CD4-positive, CD25-positive, alpha-beta regulatory T cell (primary cell): ENCODE results near the gene MACROD2. TPM values are rescaled to one million over a fixed set of nuclear protein-coding genes. Genes with fewer than 3 reads are reported as not detected.

ENCODE experiments used
- ATAC-seq, 2 donors: fragments of 150-1000 bp; cut with Tn5 transposase; one replicate each; pipeline ENCODE4 v1.10.0; 2021; ENCODE audit warnings: low read depth in 2 of 2, moderate number of reproducible peaks in 2 of 2, moderate library complexity in 1 of 2
- DNase-seq, 3 donors: peaks; one replicate each; pipeline versions ENCODE4 v3.0.0 to v3.0.0-alpha.2; 2012 to 2022; ENCODE audit warnings: mixed read lengths in 1 of 3
- H3K27ac ChIP-seq: one replicate; pipeline ENCODE4 v1.7.0; 2013; ENCODE audit warnings: mild to moderate bottlenecking, low read length; ENCODE audit not compliant: insufficient read depth, poor library complexity, severe bottlenecking
- H3K27me3 ChIP-seq: one replicate; pipeline ENCODE4 v1.7.0; 2013; ENCODE audit warnings: low read length; ENCODE audit not compliant: control insufficient read depth, insufficient read depth
- H3K36me3 ChIP-seq: one replicate; pipeline ENCODE4 v1.7.0; 2013; ENCODE audit warnings: mild to moderate bottlenecking, low read length, moderate library complexity; ENCODE audit not compliant: control insufficient read depth, insufficient read depth
- H3K4me1 ChIP-seq: 2 replicates; pipeline ENCODE4 v1.7.0; 2013; ENCODE audit warnings: mild to moderate bottlenecking, low read length; ENCODE audit not compliant: insufficient read depth, control insufficient read depth, poor library complexity, severe bottlenecking
- H3K4me3 ChIP-seq: one replicate; pipeline ENCODE4 v1.7.0; 2013; ENCODE audit warnings: low read depth, mild to moderate bottlenecking, low read length, moderate library complexity
- H3K9me3 ChIP-seq, 2 experiments: 1 replicate in 1 of 2; 2 replicates in 1 of 2; pipeline ENCODE4 v1.7.0; 2013; ENCODE audit warnings: low read length in 2 of 2, mild to moderate bottlenecking in 1 of 2, moderate library complexity in 1 of 2; ENCODE audit not compliant: control insufficient read depth in 2 of 2
- H3K27ac Mint-ChIP-seq, 3 donors: one replicate each; pipeline ENCODE4 v1.8.0; 2020 to 2022; ENCODE audit warnings: mild to moderate bottlenecking in 3 of 3, mixed read lengths in 3 of 3, moderate library complexity in 2 of 3
- H3K27me3 Mint-ChIP-seq: one replicate; pipeline ENCODE4 v1.8.0; 2022; ENCODE audit warnings: mild to moderate bottlenecking, mixed read lengths
- H3K36me3 Mint-ChIP-seq: one replicate; pipeline ENCODE4 v1.8.0; 2020; ENCODE audit warnings: mixed read lengths
- H3K4me1 Mint-ChIP-seq, 4 donors: one replicate each; pipeline ENCODE4 v1.8.0; 2020 to 2022; ENCODE audit warnings: mixed read lengths in 4 of 4, mild to moderate bottlenecking in 1 of 4
- H3K4me3 Mint-ChIP-seq, 4 donors: one replicate each; pipeline ENCODE4 v1.8.0; 2020 to 2022; ENCODE audit warnings: mild to moderate bottlenecking in 4 of 4, mixed read lengths in 4 of 4, moderate library complexity in 3 of 4
- H3K9me3 Mint-ChIP-seq, 7 donors: one replicate each; pipeline ENCODE4 v1.8.0; 2020 to 2022; ENCODE audit warnings: mixed read lengths in 7 of 7, mild to moderate bottlenecking in 3 of 7, moderate library complexity in 2 of 7
- polyA plus RNA-seq, 4 donors: library from polyadenylated mRNA; unstranded; fragments of 300-500 nt; fragmentation: Illumina TruSeq; gene quantifications; one replicate each; pipeline ENCODE4 v1.2.3, GENCODE V29; 2021
- total RNA-seq: library from RNA; stranded (reverse); gene quantifications from one replicate; pipeline ENCODE4 v1.2.3, GENCODE V29; 2022

The MACROD2 gene
- total and polyA plus RNA-seq, 5 donors from 2014 or later, result 1.4 TPM; not detected in 4

DNA sequence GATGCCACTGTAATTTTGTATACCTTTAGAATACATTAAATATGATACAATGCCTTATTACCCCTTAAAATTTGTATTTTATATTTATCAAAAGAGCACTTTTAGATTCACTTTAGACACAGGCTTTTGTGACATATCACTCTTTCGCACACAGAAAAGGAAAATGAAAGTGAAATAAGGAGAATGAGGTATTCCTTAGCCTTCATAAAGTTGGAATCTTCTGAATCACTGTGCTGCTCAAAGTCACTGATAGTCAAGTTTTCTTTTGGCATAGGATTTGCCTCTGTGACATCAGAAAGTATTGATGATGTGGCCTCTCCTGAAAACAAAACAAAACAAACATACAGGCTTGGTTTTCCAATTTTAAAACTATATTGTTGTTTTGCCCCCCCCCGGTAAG, 1480.9 kb downstream of the MACROD2 start:
- Histone ChIP-seq H3K27ac (no peak overlapping the region), H3K27me3 (no peaks in the 10 kb centered on the region), H3K36me3 (no peaks in the 10 kb centered on the region), H3K9me3 (no peaks in the 10 kb centered on the region), H3K4me3 (no peak overlapping the region), H3K4me1 (no peaks in the 10 kb centered on the region)
- no peak overlapping the region for H3K4me3 Mint-ChIP-seq
- H3K27ac Mint-ChIP-seq, result no peak overlapping the region
- peaks cover 3 to 15% (median 5%) of the 10 kb centered on the region in 7 donors for H3K9me3 Mint-ChIP-seq
- H3K36me3 Mint-ChIP-seq, result no peaks in the 10 kb centered on the region
- no peaks in the 10 kb centered on the region for H3K27me3 Mint-ChIP-seq
- ATAC-seq (no peak), DNase-seq (no peak)
- H3K4me1 Mint-ChIP-seq, result no peaks in the 10 kb centered on the region

DNA sequence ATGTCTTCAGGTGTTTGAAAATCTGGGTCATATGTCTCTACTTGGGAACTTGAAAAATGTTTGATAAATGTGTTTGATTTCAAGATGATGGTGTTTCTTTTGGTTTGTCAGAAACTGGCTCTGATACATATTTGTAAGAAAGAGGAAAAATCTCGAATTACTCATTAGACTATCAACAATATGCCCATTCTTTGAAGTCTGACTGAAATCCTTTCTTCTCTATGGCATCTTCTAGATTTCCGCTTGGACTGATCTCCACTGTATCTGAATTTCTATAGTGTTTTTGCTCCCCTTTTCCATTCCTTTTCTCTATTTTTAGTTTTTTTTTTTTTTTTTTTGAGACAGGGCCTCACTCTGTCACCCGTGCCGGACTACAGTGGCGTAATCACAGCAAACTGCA, 1481.5 kb downstream of the MACROD2 start:
- Mint-ChIP-seq H3K9me3 (peaks cover 3 to 15% (median 5%) of the 10 kb centered on the region in 7 donors), H3K36me3 (no peaks in the 10 kb centered on the region), H3K4me3 (no peak overlapping the region), H3K4me1 (no peaks in the 10 kb centered on the region), H3K27me3 (no peaks in the 10 kb centered on the region), H3K27ac (no peak overlapping the region)
- Histone ChIP-seq H3K4me1 (no peaks in the 10 kb centered on the region), H3K4me3 (no peak overlapping the region), H3K9me3 (no peaks in the 10 kb centered on the region), H3K36me3 (no peaks in the 10 kb centered on the region), H3K27me3 (no peaks in the 10 kb centered on the region), H3K27ac (no peak overlapping the region)
- DNase-seq (no peak), ATAC-seq (no peak)

DNA sequence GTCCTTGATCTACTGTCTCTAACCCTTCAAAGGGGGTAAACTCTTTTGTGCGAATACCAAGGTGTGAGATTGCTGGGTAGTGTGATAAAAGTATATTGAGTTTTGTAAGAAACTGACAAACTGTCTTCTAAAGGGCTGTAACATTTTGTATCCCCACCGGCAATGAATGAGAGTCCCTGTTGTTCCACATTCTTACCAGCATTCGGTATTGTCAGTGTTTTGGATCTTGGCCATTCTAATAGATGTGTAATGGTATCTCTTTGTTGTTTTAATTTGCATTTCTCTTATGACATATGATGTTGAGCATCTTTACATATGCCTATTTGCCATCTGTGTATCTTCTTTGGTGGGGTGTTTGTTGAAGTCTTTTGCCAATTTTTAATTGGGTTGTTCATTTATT, 1487.2 kb downstream of the MACROD2 start:
- no peak overlapping the region for H3K4me3 ChIP-seq
- no peaks in the 10 kb centered on the region for H3K27me3 ChIP-seq
- no peak for DNase-seq
- ATAC-seq, result no peak
- no peaks in the 10 kb centered on the region for H3K36me3 ChIP-seq
- no peaks in the 10 kb centered on the region for H3K36me3 Mint-ChIP-seq
- H3K9me3 ChIP-seq, result no peaks in the 10 kb centered on the region
- H3K9me3 Mint-ChIP-seq, result peaks cover 3 to 19% (median 6%) of the 10 kb centered on the region in 7 donors
- H3K4me1 Mint-ChIP-seq, result no peaks in the 10 kb centered on the region
- no peaks in the 10 kb centered on the region for H3K4me1 ChIP-seq
- no peak overlapping the region for H3K27ac Mint-ChIP-seq
- no peaks in the 10 kb centered on the region for H3K27me3 Mint-ChIP-seq
- H3K4me3 Mint-ChIP-seq, result no peak overlapping the region
- H3K27ac ChIP-seq, result no peak overlapping the region

DNA sequence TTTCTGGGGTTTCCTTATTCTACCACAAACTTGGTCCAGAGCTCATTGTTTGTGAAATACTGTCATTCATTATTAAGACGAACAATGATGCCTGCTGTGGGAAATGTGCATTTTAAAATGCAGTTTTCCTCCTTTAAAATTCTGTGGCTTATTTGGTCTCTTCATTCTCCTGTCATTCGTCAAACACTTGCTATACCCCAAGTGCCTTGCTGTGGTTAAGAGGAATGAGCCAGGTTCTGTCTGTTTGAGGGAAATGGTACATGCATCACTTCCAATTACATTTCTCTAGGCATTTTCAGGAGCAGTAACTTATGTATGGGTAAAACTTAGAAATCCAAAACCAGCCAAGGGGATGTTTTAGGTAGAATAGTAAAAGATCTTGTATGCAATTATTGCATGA, 1490.2 kb downstream of the MACROD2 start:
- no peaks in the 10 kb centered on the region for H3K27me3 ChIP-seq
- ATAC-seq, result no peak

DNA sequence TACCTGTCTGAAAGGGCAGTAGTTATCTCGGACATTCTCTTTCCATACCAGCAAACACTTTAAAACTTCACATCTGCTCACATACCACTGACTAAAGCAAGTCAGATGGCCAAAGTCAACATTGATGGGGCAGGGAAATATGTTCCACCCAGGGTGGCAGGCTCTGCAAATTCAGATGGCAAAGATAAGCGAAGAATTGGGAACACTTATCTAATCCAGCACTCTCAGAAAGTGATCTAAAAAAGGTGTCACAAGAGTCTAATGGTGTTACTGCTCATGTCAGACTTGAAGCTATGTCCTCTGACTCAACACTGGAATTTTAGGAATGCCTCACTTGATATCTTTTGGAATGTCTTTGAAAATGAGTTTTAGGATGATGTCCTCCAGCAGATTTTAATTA, 1491.7 kb downstream of the MACROD2 start:
- Histone ChIP-seq H3K4me3 (no peak overlapping the region), H3K4me1 (no peaks in the 10 kb centered on the region), H3K27ac (no peak overlapping the region), H3K36me3 (no peaks in the 10 kb centered on the region), H3K9me3 (no peaks in the 10 kb centered on the region), H3K27me3 (no peaks in the 10 kb centered on the region)
- no peak for DNase-seq
- Mint-ChIP-seq H3K4me3 (no peak overlapping the region), H3K27ac (no peak overlapping the region), H3K36me3 (no peaks in the 10 kb centered on the region), H3K9me3 (peaks cover 0 to 18% (median 5%) of the 10 kb centered on the region in 7 donors), H3K4me1 (no peaks in the 10 kb centered on the region), H3K27me3 (no peaks in the 10 kb centered on the region)
- ATAC-seq, result no peak

More for the DNA sequence above, 1490.2 kb downstream of the MACROD2 start:
- Histone ChIP-seq H3K36me3 (no peaks in the 10 kb centered on the region), H3K4me3 (no peak overlapping the region), H3K4me1 (no peaks in the 10 kb centered on the region), H3K9me3 (no peaks in the 10 kb centered on the region), H3K27ac (no peak overlapping the region)
- no peaks in the 10 kb centered on the region for H3K36me3 Mint-ChIP-seq
- H3K4me1 Mint-ChIP-seq, result no peaks in the 10 kb centered on the region
- peaks cover 1 to 22% (median 6%) of the 10 kb centered on the region in 7 donors for H3K9me3 Mint-ChIP-seq
- no peak overlapping the region for H3K27ac Mint-ChIP-seq
- DNase-seq, result no peak
- H3K4me3 Mint-ChIP-seq, result no peak overlapping the region
- no peaks in the 10 kb centered on the region for H3K27me3 Mint-ChIP-seq

DNA sequence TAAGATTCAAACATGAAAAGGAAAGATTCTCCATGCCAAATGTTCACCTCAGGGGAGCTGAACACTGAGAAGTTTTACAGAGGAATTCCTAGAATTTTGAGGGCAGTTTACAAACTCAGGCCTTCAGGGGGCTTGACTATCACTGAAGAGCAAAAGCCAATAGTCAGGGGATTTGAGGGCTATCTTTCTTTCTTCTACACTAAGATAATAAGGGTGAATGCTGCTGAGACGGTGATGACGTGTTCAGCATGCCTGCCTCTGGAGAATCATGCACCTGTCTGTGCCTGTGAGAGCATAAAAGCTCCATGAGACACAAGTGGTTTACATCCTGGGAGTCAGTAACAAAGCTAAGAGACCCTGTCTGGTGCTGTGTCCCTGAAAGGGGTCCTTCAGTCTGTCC, 1492.4 kb downstream of the MACROD2 start:
- no peak for DNase-seq
- Mint-ChIP-seq H3K36me3 (no peaks in the 10 kb centered on the region), H3K27ac (no peak overlapping the region), H3K27me3 (no peaks in the 10 kb centered on the region), H3K9me3 (peaks cover 0 to 24% (median 5%) of the 10 kb centered on the region in 7 donors), H3K4me1 (no peaks in the 10 kb centered on the region), H3K4me3 (no peak overlapping the region)
- no peak overlapping the region for H3K27ac ChIP-seq
- H3K4me3 ChIP-seq, result no peak overlapping the region
- no peaks in the 10 kb centered on the region for H3K36me3 ChIP-seq
- no peak for ATAC-seq
- H3K4me1 ChIP-seq, result no peaks in the 10 kb centered on the region
- no peaks in the 10 kb centered on the region for H3K27me3 ChIP-seq
- no peaks in the 10 kb centered on the region for H3K9me3 ChIP-seq

DNA sequence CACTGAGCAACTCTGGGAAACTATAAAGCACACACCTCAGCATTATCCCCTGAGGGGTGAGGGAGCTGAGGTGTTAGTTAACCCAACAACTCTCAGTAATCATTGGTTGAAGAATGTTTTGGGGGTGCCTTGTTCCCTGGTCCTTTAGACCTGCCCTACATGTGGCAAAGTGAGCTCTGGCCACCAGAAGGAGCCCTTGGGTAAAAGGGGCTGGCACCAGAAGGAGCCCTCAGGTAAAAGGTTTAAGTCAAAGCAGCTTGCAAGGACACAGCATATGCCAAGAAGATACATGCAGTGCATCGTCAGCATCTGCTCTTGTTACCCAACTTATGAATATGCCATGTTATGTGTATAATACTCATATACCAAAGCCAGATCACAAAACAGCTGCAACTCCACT, 1496.3 kb downstream of the MACROD2 start:
- Mint-ChIP-seq H3K36me3 (no peaks in the 10 kb centered on the region), H3K9me3 (peaks cover 4 to 27% (median 9%) of the 10 kb centered on the region in 7 donors), H3K27ac (no peak overlapping the region), H3K4me1 (no peaks in the 10 kb centered on the region), H3K4me3 (no peak overlapping the region), H3K27me3 (no peaks in the 10 kb centered on the region)
- Histone ChIP-seq H3K4me3 (no peak overlapping the region), H3K27ac (no peak overlapping the region), H3K9me3 (no peaks in the 10 kb centered on the region), H3K4me1 (no peaks in the 10 kb centered on the region), H3K27me3 (no peaks in the 10 kb centered on the region), H3K36me3 (no peaks in the 10 kb centered on the region)
- no peak for ATAC-seq
- DNase-seq, result no peak

DNA sequence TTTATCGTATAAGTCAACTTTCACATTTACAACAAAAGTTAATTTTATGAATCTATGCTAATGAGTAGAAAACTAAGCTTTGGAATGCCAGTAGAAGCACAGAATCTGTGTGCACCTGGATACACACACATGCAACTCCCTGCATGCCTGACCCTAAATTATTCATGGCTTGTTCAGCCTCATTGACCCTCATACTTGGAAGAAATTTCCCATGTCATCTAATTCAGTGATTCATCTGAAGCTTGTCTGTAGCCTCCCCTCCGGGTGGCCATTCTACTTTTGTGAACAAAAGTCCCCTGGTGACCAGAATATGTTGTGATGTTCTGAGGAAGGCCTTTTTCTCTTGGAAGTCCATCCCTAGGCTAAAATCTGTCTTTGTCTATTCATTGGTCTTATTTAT, 1499.5 kb downstream of the MACROD2 start:
- no peaks in the 10 kb centered on the region for H3K9me3 ChIP-seq
- ATAC-seq (no peak), DNase-seq (no peak)
- H3K36me3 ChIP-seq, result no peaks in the 10 kb centered on the region
- Mint-ChIP-seq H3K4me1 (no peaks in the 10 kb centered on the region), H3K36me3 (no peaks in the 10 kb centered on the region), H3K27me3 (no peaks in the 10 kb centered on the region), H3K9me3 (peaks cover 4 to 28% (median 13%) of the 10 kb centered on the region in 7 donors), H3K4me3 (no peak overlapping the region), H3K27ac (no peak overlapping the region)
- no peaks in the 10 kb centered on the region for H3K4me1 ChIP-seq
- H3K27ac ChIP-seq, result no peak overlapping the region
- H3K4me3 ChIP-seq, result no peak overlapping the region
- H3K27me3 ChIP-seq, result no peaks in the 10 kb centered on the region
